Measurements from ENCODE around the gene FSIP1.
"Not testable (repeated sequence)": the region's sequence is repeated elsewhere in the genome, so short reads cannot be mapped to it uniquely, and the experiment has no call there.

Gene FSIP1

GRCh38 chr15:39782441-39783138, at the start of gene FSIP1:
TSS of gene FSIP1 (minus strand) at chr15:39782841. CDS start at chr15:39776524, 6,317 bp downstream.
- peak; percentile 91 for DNase-seq (ENCODE audit: low spot score)

DNA sequence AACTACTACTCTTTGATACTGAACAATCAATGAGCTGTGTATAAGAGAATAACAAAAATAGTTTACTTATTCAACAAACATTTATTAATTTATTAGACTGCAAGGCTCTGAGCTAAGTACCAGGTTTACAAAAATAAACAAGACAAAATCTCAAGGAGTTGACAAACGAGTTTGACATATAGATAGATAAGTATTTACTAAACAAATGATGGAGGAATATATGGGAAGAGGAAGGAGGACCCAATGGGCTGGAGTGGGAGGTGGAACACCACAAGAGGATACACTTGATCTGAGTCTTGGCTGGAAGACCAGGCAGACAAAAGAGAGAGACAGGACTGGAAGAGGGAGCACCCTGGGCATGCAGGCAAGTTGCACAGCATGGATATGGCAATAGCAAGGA, 47.5 kb upstream of the FSIP1 start:
- DNase-seq (ENCODE audit: low spot score) = no peak

- DNase-seq (ENCODE audit: low spot score) = no peak
Observed at GRCh38 chr15:39828374-39828931, 45.8 kb upstream of the FSIP1 start.

DNA sequence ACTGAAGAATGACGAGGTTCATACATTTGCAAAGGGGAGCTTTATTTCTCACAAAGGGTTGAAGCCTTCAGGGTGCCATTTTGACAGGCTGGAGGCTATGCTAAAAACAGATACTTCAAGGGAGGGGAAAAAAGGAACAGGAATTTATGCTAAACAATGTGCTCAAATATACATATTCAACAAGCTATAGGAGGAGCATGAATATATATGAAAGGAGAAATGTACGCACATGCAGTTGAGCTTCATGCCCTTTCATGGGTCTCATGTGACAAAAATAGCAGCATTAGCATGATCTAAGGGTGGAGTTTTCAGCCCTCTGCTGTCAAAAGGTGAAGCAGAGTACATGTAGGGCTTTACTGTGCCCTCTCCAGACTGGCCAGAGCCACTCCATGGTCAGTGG, 44.3 kb upstream of the FSIP1 start:
- no peak for DNase-seq (ENCODE audit: low spot score)

DNA sequence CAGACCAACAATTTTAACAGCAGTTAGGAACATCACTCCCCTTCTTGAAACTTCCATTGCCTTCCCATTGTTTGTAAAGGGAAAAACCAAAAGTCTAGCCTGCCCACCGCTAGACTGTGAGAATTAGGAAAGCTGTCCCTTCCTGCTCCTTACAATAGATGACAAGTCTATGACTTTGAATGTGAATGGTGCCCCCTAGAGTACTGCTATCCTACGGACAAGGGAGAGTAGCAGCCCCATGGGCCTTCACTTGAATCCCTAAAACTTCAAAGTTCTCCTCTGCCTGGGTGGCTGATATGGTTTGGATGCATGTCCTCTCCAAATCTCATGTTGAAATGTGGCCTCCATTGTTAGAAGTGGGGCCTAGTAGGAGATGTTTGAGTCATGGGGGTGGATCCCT, 41.0 kb upstream of the FSIP1 start:
- DNase-seq (ENCODE audit: low spot score) = no peak

DNA sequence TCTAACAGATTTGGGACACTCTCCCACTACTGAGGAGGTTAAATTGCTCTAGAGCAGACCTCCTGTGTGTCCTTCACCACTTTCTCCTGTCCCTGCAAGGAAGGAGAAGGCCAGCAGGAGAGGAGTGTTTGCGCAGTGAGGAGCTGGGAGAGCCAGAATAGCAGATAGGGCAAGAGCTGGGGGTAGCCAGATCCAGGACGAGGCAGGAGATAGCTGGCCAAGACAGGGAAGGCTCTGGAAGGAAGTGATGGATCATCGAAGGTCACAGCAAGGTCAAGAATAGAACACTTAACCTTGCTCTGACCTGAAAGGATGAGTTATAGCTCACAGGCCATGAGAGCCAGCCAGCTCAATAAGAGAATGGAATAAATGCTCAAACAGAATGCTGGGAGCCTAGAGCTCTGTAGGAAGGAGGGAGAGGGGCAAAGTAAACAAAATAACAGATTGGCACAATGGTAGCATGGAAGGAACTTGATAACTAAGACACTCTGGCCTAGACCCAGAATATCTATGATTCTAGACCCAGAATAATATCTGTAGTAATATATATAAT, 37.5 kb upstream of the FSIP1 start:
- DNase-seq (ENCODE audit: low spot score) = no peak

DNA sequence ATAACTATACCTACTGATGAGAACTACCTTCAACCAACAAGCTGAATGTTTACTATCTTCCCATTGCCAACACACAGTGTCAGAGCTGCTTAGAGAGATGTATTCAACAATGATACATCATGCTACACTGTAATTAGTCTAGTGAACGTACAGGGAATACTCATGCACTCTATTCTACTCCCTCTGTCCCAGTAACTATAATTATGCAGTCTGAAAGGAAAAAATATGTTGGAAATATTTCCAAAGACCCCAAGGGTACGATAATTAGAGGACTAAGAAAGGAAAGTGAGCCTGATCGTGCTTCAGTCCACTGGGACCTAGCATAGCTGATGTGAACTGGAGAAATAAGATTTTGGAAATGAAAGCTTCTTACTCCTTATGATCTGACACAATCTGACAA, 36.9 kb upstream of the FSIP1 start:
- DNase-seq (ENCODE audit: low spot score) = no peak

GRCh38 chr15:39817892-39818291, 35.3 kb upstream of the FSIP1 start:
- no peak for DNase-seq (ENCODE audit: low spot score)

- no peak for DNase-seq (ENCODE audit: low spot score)
Observed at GRCh38 chr15:39814489-39814888, 31.8 kb upstream of the FSIP1 start.

- not testable (repeated sequence) for DNase-seq (ENCODE audit: low spot score)
Observed at GRCh38 chr15:39812651-39813050, 30.0 kb upstream of the FSIP1 start.

DNA sequence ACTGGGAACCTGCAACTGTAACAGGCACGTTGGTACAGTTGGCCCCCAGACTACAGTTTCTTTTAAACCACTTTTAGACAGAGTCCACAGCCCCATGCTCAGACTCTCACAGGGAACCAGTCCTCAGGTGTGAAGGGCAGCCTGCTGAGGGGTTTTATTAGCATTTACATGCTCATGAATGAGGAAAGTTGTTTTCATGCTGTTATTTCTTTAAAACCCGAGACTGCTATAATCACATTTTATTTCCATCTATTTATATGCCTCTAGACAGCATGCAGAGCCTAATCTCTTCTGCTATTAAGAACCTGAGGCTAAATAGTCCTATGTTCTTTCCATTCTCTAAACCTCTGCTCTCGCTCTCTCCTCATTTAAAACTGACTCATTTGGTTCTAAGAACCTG, 26.3 kb upstream of the FSIP1 start:
- no peak for DNase-seq (ENCODE audit: low spot score)

GRCh38 chr15:39807791-39808190, 25.1 kb upstream of the FSIP1 start:
- no peak for DNase-seq (ENCODE audit: low spot score)

GRCh38 chr15:39804026-39804425, 21.4 kb upstream of the FSIP1 start:
- no peak for DNase-seq (ENCODE audit: low spot score)

- DNase-seq (ENCODE audit: low spot score) = no peak
Observed at GRCh38 chr15:39803016-39803415, 20.4 kb upstream of the FSIP1 start.

- no peak for DNase-seq (ENCODE audit: low spot score)
Observed at GRCh38 chr15:39801641-39802309, 19.1 kb upstream of the FSIP1 start.

DNA sequence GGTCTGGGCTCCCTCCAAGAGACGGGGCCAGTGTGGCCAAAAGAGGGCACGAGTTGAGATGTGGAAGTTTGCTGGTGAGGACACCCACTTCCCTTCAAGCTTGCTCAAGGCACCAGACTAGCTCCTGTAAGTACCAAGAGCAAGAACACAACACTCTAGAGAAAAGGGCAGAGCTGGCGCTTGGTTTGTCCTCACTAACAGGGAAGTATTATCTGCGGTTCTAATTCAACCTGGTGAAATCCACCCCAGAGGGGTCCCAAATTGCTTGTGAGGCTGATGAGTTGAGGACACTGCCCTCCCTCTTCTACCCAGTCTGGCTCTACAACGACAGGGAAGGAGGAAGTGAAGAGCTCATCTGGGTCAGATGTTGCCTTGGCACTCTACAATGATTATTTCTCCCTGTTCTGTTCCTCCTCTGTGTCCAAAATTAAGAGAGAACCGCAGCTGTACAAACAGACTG, 16.9 kb upstream of the FSIP1 start:
- DNase-seq (ENCODE audit: low spot score) = no peak

DNA sequence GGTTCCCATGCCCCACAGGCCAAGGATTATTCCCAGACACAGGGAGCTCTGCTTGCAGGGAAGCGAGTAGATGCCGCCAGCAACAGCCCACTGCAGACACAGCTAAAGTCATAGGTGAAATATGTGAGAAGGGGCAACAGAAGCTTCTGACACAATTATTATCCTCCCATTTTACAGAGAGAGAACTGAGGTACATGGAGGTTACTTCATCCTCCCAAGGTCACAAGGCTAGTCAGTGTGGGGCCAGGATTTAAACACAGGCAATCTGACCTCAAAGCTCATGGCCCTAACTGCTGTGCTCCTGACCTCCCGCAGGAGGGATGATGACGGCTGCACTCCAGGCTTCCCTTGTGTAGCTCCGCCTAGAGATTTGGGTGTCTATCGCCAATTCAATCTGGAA, 15.7 kb upstream of the FSIP1 start:
- no peak for DNase-seq (ENCODE audit: low spot score)

- DNase-seq (ENCODE audit: low spot score) = no peak
Observed at GRCh38 chr15:39797407-39797806, 14.8 kb upstream of the FSIP1 start.

GRCh38 chr15:39796601-39797000, 14.0 kb upstream of the FSIP1 start:
- DNase-seq (ENCODE audit: low spot score) = no peak

DNA sequence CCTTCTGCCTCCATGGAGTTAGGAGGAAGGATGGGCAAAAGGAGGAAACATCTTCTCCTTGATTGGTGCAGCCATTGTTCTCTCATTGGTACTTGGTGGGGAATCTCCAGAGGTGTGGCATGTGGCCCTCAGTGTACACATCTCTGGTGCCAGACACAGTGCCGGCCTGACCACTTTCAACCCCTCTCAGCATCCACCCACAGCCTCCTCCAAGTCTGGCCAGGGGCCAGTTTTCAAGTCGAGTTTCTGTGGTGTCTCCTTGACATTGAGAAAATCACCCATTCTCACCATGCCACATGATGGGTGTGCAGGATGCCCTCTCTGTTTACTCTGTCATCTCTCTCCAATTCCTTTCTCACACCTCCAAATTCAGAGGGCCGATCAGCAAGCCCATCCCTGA, 12.8 kb upstream of the FSIP1 start:
- no peak for DNase-seq (ENCODE audit: low spot score)

- DNase-seq (ENCODE audit: low spot score) = no peak
Observed at GRCh38 chr15:39794954-39795353, 12.3 kb upstream of the FSIP1 start.

DNA sequence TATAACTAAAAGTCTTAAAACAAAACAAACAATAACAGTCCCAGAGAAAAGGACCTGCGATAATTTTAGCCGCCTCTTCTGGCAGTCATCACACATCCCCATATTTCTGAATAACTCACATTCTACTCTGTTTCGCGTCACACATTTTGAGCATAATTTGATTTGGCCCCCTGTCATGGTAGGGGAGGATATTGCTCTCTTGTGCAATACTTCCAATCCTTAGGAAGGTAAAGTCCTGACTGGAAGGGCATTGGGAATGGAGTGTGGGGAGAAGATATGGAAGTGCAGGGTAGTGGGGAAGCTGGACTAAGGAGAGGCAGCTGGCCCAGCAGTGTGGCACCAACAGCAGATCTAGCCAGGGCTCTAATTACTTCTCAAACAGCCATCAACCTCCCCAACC, 11.3 kb upstream of the FSIP1 start:
- no peak for DNase-seq (ENCODE audit: low spot score)

GRCh38 chr15:39792844-39793335, 10.2 kb upstream of the FSIP1 start:
- peak; percentile 39 for DNase-seq (ENCODE audit: low spot score)
